Measurements from ENCODE around the gene AQP5.

DNA sequence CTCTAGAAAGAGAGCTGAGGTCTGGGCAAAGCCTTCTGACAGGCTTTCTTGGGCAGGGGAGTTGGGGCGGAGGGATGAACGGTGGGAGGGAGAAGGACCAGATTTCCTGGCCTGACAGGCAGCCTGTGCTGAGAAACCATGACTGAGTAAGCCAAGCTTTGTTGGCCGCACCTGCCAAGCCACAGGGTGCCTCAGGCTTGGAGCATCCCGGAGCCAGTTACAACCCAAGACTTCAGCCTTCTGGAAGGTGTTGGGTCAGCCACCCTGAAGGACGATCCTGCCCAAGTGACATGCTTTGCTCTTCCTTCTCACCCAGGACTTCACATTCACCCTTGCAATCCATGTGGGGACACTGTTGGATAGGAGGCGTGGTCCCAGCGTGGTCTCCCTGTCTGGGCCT, 32.1 kb upstream of the AQP5 start:
- TF ChIP-seq, protein P1, sequence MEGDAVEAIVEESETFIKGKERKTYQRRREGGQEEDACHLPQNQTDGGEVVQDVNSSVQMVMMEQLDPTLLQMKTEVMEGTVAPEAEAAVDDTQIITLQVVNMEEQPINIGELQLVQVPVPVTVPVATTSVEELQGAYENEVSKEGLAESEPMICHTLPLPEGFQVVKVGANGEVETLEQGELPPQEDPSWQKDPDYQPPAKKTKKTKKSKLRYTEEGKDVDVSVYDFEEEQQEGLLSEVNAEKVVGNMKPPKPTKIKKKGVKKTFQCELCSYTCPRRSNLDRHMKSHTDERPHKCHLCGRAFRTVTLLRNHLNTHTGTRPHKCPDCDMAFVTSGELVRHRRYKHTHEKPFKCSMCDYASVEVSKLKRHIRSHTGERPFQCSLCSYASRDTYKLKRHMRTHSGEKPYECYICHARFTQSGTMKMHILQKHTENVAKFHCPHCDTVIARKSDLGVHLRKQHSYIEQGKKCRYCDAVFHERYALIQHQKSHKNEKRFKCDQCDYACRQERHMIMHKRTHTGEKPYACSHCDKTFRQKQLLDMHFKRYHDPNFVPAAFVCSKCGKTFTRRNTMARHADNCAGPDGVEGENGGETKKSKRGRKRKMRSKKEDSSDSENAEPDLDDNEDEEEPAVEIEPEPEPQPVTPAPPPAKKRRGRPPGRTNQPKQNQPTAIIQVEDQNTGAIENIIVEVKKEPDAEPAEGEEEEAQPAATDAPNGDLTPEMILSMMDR (IDR thresholded peaks at IDR 0.05; ENCODE audit: control extremely low read depth in 1 of 3, insufficient read depth in 1 of 3, low read depth in 1 of 3, low read length in 3 of 3): no peak
- TF ChIP-seq TAF1 (IDR thresholded peaks at IDR 0.05; ENCODE audit: low read depth, low read length) (no peak), BCL11A (IDR thresholded peaks at IDR 0.05; ENCODE audit: low read depth in 2 of 2, low read length in 2 of 2) (no peak), POLR2AphosphoS5 (IDR thresholded peaks at IDR 0.05; ENCODE audit: low read depth, low read length) (no peak), POLR2A (IDR thresholded peaks at IDR 0.05; ENCODE audit: control extremely low read depth in 1 of 2, low read depth in 2 of 2, low read length in 2 of 2) (no peak), ZNF274 (IDR thresholded peaks at IDR 0.05; ENCODE audit: borderline replicate concordance, extremely low read depth, low read length) (no peak), RAD21 (IDR thresholded peaks at IDR 0.05 in 1 of 2, conservative IDR thresholded peaks at IDR 0.05 in 1 of 2; ENCODE audit: low read depth in 2 of 2, low read length in 2 of 2) (no peak), EP300 (IDR thresholded peaks at IDR 0.05; ENCODE audit: borderline replicate concordance in 1 of 2, low read depth in 2 of 2, low read length in 2 of 2) (no peak), RBBP5 (IDR thresholded peaks at IDR 0.05; ENCODE audit: borderline replicate concordance, low read depth, low read length) (no peak)

All from H1 (cell line).